Neural progenitor cell (in vitro differentiated cells): ENCODE results near the gene CD19. TPM values are rescaled to one million over a fixed set of nuclear protein-coding genes. Genes with fewer than 3 reads are reported as not detected.
A peak's percentile ranks its signal among the peaks of the same experiment; 100 is the strongest.
"Not testable (repeated sequence)": the region's sequence is repeated elsewhere in the genome, so short reads cannot be mapped to it uniquely, and the experiment has no call there.

Source experiments
- DNase-seq: peaks from one replicate; pipeline ENCODE4 v3.0.0-alpha.2; 2016; ENCODE audit warnings: low spot score
- H2AFZ ChIP-seq: fragments of 200-600 bp; sonication (generic); replicated peaks from 2 replicates; pipeline ENCODE4 v1.6.1; 2016; ENCODE audit warnings: antibody characterized with exemption
- H3F3A ChIP-seq: fragments of 200-600 bp; sonication (generic); 2 replicates; pipeline ENCODE4 v1.6.1; 2016; ENCODE audit warnings: antibody characterized with exemption, low read depth
- H3K27ac ChIP-seq: fragments of 200-600 bp; sonication (generic); 2 replicates; pipeline ENCODE4 v1.5.1; 2016; ENCODE audit warnings: mild to moderate bottlenecking
- H3K27me3 ChIP-seq: fragments of 200-600 bp; sonication (generic); 2 replicates; pipeline ENCODE4 v1.6.1; 2016; ENCODE audit warnings: mild to moderate bottlenecking, moderate library complexity
- H3K36me3 ChIP-seq: fragments of 200-600 bp; sonication (generic); 2 replicates; pipeline ENCODE4 v1.5.1; 2016
- H3K4me1 ChIP-seq: fragments of 200-600 bp; sonication (generic); 2 replicates; pipeline ENCODE4 v1.6.1; 2016; ENCODE audit warnings: mixed run types
- H3K4me2 ChIP-seq: fragments of 200-600 bp; sonication (generic); 2 replicates; pipeline ENCODE4 v1.6.1; 2016
- H3K4me3 ChIP-seq: fragments of 200-600 bp; sonication (generic); 2 replicates; pipeline ENCODE4 v1.5.1; 2016
- H3K79me2 ChIP-seq: fragments of 200-600 bp; sonication (generic); 2 replicates; pipeline ENCODE4 v1.6.1; 2016; ENCODE audit warnings: low read depth
- H3K9ac ChIP-seq: fragments of 200-600 bp; sonication (generic); 2 replicates; pipeline ENCODE4 v1.6.1; 2016
- H3K9me3 ChIP-seq: fragments of 200-600 bp; sonication (generic); 2 replicates; pipeline ENCODE4 v1.5.1; 2016; ENCODE audit warnings: low read depth
- H4K20me1 ChIP-seq: fragments of 200-600 bp; sonication (generic); 2 replicates; pipeline ENCODE4 v1.6.1; 2016; ENCODE audit warnings: low read depth
- H3K27ac Mint-ChIP-seq: 3 replicates; pipeline ENCODE4 v1.8.0; 2021; ENCODE audit warnings: mixed read lengths
- H3K27me3 Mint-ChIP-seq: 2 replicates; pipeline ENCODE4 v1.8.0; 2022; ENCODE audit warnings: low read depth, mild to moderate bottlenecking, inconsistent platforms, moderate library complexity, mixed read lengths; ENCODE audit not compliant: insufficient read depth
- H3K36me3 Mint-ChIP-seq: 3 replicates; pipeline ENCODE4 v1.8.0; 2021; ENCODE audit warnings: mixed read lengths
- H3K4me1 Mint-ChIP-seq: 3 replicates; pipeline ENCODE4 v1.8.0; 2021; ENCODE audit warnings: mixed read lengths
- H3K4me3 Mint-ChIP-seq: 3 replicates; pipeline ENCODE4 v1.8.0; 2021; ENCODE audit warnings: mild to moderate bottlenecking, moderate library complexity, mixed read lengths
- H3K9me3 Mint-ChIP-seq: 3 replicates; pipeline ENCODE4 v1.8.0; 2020; ENCODE audit warnings: mixed read lengths
- CTCF ChIP-seq: fragments of 200-600 bp; sonication (generic); IDR thresholded peaks from 2 replicates; pipeline ENCODE4 v1.5.1; 2017; ENCODE audit warnings: antibody characterized with exemption, mild to moderate bottlenecking
- EZH2 ChIP-seq: fragments of 200-600 bp; sonication (generic); IDR thresholded peaks from 2 replicates; pipeline ENCODE4 v1.6.1; 2017; ENCODE audit warnings: antibody characterized with exemption, mild to moderate bottlenecking, moderate library complexity
- EZH2phosphoT487 ChIP-seq: fragments of 200-600 bp; sonication (generic); IDR thresholded peaks from 2 replicates; pipeline ENCODE4 v1.6.1; 2017; ENCODE audit warnings: antibody characterized with exemption
- total RNA-seq: library from RNA; depleted of rRNA; stranded (reverse); fragments of >200 nt; gene quantifications from 2 replicates; pipeline ENCODE4 v1.2.3, GENCODE V29; 2015; ENCODE audit warnings: low replicate concordance

CD19 gene
- total RNA-seq, 1 donor from 2014 or later, result not detected

- Histone ChIP-seq H3K36me3 (no peaks in the 10 kb centered on the region), H3K4me1 (no peaks in the 10 kb centered on the region), H4K20me1 (no peaks in the 10 kb centered on the region), H3K9me3 (no peaks in the 10 kb centered on the region), H3K79me2 (no peaks in the 10 kb centered on the region), H3K4me3 (no peak overlapping the region), H3F3A (no peaks in the 10 kb centered on the region), H3K27ac (no peak overlapping the region), H3K4me2 (no peak overlapping the region), H3K9ac (no peak overlapping the region), H3K27me3 (no peaks in the 10 kb centered on the region), H2AFZ (no peak overlapping the region)
- H3K27me3 Mint-ChIP-seq, result peaks cover 8% of the 10 kb centered on the region
- no peak for DNase-seq
- H3K9me3 Mint-ChIP-seq, result no peaks in the 10 kb centered on the region
- TF ChIP-seq EZH2, result no peak
- TF ChIP-seq EZH2phosphoT487, result no peak
- no peak for TF ChIP-seq CTCF
- no peaks in the 10 kb centered on the region for H3K36me3 Mint-ChIP-seq
- H3K4me1 Mint-ChIP-seq, result peaks cover 9% of the 10 kb centered on the region
- no peak overlapping the region for H3K27ac Mint-ChIP-seq
- no peak overlapping the region for H3K4me3 Mint-ChIP-seq
Measured at GRCh38 chr16:28938721-28939120, 7.0 kb downstream of the CD19 start.

- not testable (repeated sequence) for H3K79me2 ChIP-seq, H3K27me3 ChIP-seq, H3K9me3 ChIP-seq, H3K4me2 ChIP-seq, H3K4me3 ChIP-seq, H3K27ac ChIP-seq, H3K27ac Mint-ChIP-seq, H3K27me3 Mint-ChIP-seq, H3F3A ChIP-seq, H3K4me3 Mint-ChIP-seq, H2AFZ ChIP-seq, H3K9ac ChIP-seq, H3K4me1 ChIP-seq, H3K36me3 Mint-ChIP-seq, DNase-seq, H3K36me3 ChIP-seq, H4K20me1 ChIP-seq, H3K9me3 Mint-ChIP-seq
- H3K4me1 Mint-ChIP-seq, result peaks cover 11% of the 10 kb centered on the region
Measured at GRCh38 chr16:28939825-28940224, 8.1 kb downstream of the CD19 start.

GRCh38 chr16:28943281-28943680 is 11.5 kb downstream of the CD19 start:
- DNase-seq, result no peak
- H2AFZ ChIP-seq, result no peak overlapping the region
- H3K27me3 ChIP-seq, result peaks cover 19% of the 10 kb centered on the region
- peaks cover 14% of the 10 kb centered on the region for H3K4me1 Mint-ChIP-seq
- peaks cover 8% of the 10 kb centered on the region for H3K27me3 Mint-ChIP-seq
- peak overlapping the region; percentile 19 for H3K4me3 Mint-ChIP-seq
- no peaks in the 10 kb centered on the region for H4K20me1 ChIP-seq
- no peaks in the 10 kb centered on the region for H3K9me3 ChIP-seq
- H3K4me1 ChIP-seq, result no peaks in the 10 kb centered on the region
- no peak overlapping the region for H3K27ac ChIP-seq
- H3K4me3 ChIP-seq, result no peak overlapping the region
- H3K9ac ChIP-seq, result no peak overlapping the region
- no peaks in the 10 kb centered on the region for H3K36me3 ChIP-seq
- TF ChIP-seq CTCF, result no peak
- no peak for TF ChIP-seq EZH2phosphoT487
- no peak for TF ChIP-seq EZH2
- H3K36me3 Mint-ChIP-seq, result no peaks in the 10 kb centered on the region
- H3K27ac Mint-ChIP-seq, result peak overlapping the region; percentile 20
- peaks cover 3% of the 10 kb centered on the region for H3F3A ChIP-seq
- H3K79me2 ChIP-seq, result no peaks in the 10 kb centered on the region
- H3K9me3 Mint-ChIP-seq, result no peaks in the 10 kb centered on the region
- H3K4me2 ChIP-seq, result no peak overlapping the region

- Histone ChIP-seq H3K9ac (no peak overlapping the region), H4K20me1 (peaks cover under 1% of the 10 kb centered on the region), H3K4me3 (no peak overlapping the region), H3K4me2 (no peak overlapping the region), H2AFZ (no peak overlapping the region), H3K36me3 (no peaks in the 10 kb centered on the region), H3K79me2 (peaks cover 9% of the 10 kb centered on the region), H3F3A (peaks cover 10% of the 10 kb centered on the region), H3K4me1 (no peaks in the 10 kb centered on the region), H3K27ac (no peak overlapping the region), H3K9me3 (no peaks in the 10 kb centered on the region), H3K27me3 (peaks cover 19% of the 10 kb centered on the region)
- Mint-ChIP-seq H3K9me3 (no peaks in the 10 kb centered on the region), H3K4me1 (peaks cover 22% of the 10 kb centered on the region), H3K36me3 (no peaks in the 10 kb centered on the region), H3K27ac (no peak overlapping the region), H3K4me3 (no peak overlapping the region), H3K27me3 (peaks cover 5% of the 10 kb centered on the region)
- no peak for DNase-seq
- TF ChIP-seq CTCF, result no peak
- no peak for TF ChIP-seq EZH2phosphoT487
- no peak for TF ChIP-seq EZH2
Measured at GRCh38 chr16:28946681-28947080, 14.9 kb downstream of the CD19 start.
